Raji (cell line): ENCODE measurements around the gene PRKAG1.

Experiments used
- POLR2A ChIP-seq: IDR thresholded peaks from 2 replicates; pipeline ENCODE4 v1.6.1; 2011; ENCODE audit warnings: low read depth, low read length, control low read depth; ENCODE audit not compliant: insufficient read depth

The PRKAG1 gene

DNA sequence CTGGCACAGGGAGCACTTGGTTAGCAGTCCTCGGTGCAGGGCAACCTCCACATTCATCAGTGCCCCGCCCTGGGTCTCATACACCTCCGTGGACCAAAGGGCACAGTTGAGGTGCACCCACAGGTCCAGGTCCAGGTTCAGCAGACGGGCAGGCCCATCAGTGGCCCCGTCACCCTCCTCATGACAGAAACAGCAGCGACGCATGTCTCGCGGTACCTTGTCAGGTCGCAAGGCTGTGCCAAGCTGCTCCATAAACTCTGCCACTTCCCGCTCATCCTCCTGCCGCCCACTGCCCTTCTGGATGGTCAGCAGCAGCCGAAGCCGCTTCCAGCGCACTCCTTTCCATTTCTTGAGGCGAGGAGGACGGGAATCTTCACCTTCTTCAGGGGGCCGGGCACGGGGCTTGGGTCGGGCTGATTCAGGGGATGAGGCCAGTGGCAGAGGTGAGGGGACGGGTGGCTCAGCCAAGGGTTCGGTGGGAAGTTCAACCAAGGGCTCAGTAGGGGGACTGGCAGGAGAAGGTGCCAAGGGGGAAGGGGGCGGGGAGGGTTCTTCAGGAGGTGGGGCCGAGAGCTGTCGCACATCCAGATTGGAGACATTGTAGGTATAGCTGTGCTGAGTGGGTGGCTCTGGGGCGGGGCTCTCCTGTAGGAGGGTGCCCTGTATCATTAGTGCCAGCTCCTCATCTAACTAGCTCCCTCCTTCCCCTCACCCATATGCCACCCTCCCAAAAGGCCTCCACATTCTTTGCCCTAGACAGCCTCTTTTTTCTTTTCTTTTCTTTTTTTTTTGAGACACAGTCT is 8.3 kb upstream of the PRKAG1 start:
- TF ChIP-seq POLR2A: no peak

GRCh38 chr12:49026101-49026500 is 7.5 kb upstream of the PRKAG1 start:
- TF ChIP-seq POLR2A: no peak

DNA sequence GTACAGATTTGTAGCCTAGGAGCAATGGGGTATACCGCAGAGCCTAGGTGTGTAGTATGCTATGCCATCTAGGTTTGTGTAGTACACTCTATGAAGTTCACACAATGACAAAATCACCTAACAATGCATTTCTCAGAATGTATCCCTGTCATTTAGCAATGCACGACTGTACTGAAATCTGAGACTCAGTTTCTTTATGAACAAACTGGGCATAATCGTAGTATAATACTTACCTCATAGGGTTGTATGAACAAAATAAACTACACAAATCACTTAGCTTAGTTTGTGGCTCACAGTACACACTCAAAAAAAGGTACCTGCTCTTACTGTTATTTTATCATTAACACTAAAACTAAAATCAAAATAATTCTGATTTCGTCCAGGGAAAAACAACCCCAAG is 6.9 kb upstream of the PRKAG1 start:
- TF ChIP-seq POLR2A: no peak

- TF ChIP-seq POLR2A: no peak
Measured at GRCh38 chr12:49024543-49024942, 6.0 kb upstream of the PRKAG1 start.

DNA sequence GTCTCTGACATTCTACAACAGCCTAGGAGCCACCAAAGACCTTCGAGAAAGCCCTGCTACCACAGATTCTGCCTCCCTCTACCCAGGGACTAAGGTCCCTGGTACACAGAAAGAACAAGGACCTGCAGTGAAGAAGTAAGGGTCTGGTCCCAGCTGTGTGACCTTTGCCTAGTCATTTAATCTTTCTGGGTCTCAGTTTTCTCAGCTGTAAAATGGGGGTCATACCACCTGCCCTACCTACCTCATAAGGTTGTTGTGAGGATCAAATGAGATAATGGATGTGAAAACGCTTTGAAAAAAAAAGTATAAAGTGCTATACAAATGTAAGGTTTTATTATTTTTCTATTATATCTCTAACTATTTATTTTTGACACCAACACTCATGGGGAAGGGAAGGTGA is 5.2 kb upstream of the PRKAG1 start:
- TF ChIP-seq POLR2A: no peak

DNA sequence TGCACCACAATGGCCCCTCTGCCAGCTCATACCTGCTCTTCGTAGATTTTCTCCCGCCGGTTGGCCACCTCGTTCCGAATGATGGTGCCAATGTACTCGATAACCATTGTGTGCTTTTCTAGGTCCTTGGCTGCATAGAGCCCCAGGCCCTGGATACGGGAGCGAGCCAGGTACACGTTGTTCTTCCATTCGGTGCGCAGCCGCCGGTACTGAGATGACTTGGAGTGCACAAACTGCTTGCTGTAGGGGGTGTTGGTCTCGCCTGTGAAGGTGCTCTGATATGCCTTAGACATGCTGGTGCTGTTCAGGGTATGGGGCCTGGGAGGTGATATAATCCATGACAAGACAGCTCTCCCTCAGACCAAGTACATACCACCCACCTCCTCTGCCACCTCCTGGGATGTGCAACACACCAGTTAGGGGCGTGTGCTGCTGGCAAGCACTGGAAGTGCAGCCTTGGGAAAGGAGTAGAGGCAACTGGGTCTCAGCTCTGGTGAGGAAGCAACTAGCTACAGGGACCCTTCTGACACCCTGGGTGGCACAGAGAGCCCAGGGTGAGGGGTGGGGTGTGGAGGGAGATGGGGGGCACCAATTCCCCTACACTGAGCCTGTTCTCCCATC is 4.1 kb upstream of the PRKAG1 start:
- no peak for TF ChIP-seq POLR2A

DNA sequence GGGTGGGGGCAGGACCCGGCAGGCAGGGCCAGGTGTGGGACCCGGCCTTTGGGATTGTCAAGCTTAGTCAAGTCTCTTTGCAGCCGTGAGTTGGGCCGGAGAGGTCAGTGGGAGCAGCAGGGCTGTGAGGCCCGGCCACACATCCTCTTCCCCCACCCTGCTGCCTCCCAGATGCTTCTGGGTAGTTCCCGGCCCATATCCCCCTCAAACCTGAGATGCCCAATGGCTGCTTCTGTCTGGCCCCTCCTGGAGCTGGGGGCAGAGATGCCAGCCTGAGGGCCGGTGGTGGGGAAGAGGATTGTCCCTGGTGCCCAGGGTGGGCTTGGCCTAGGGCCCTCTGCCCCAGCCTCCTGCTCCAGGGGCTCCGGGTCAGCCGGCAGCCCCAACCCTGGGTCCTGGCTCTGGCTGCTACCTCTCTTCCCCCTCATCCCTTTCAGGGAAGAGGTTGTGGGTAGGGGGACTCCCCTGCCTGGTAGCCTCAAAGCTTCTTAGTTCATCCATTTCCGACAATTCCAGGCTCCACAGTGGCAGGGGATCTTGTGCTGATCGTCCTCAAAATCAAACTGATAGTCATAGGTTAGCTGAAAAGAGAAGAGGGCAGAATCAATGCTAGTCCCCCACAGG is 2.8 kb upstream of the PRKAG1 start:
- TF ChIP-seq POLR2A: no peak

GRCh38 chr12:49020441-49020840 is 1.9 kb upstream of the PRKAG1 start:
- no peak for TF ChIP-seq POLR2A

DNA sequence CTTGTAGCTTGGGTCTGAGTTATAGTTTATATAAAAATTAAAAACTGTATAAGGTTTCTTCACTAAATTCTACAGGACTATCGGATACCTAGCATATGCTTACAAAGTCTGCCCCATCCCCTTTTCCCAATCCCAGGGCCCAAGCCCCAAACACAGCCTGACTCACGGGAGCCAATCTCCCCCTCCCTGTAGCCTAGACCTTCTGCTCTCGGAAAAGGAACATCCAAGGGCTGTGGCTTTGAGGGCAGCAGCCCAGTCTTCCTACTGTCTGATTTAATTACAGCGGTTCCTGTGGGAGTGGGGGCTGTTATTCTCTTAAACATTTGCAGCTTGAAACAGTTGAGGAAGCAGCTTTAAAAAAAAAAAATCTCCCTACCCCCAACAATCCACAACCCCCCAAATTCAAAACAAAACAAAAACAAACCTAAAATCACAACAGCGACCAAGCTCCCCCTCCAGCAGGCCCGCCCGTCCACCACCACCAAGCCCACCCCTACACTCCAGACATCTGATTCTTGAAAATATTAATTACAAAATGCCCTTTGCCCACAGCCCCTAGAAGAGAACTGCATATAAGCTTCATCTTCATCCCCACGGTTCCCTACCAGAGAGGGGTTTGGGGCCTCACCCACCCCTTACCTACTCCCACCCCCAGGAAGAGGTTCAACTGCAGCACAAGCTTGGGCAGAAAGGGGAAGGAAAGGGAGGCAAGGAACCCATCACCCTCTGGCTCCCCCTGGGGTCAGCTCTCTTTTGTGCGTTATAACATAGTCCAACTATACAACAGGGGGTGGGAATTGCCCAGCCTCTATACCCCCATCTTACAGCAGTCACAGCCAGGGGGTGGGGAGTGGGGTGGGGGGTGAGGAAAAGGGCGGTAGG is 1.1 kb upstream of the PRKAG1 start:
- TF ChIP-seq POLR2A: no peak

DNA sequence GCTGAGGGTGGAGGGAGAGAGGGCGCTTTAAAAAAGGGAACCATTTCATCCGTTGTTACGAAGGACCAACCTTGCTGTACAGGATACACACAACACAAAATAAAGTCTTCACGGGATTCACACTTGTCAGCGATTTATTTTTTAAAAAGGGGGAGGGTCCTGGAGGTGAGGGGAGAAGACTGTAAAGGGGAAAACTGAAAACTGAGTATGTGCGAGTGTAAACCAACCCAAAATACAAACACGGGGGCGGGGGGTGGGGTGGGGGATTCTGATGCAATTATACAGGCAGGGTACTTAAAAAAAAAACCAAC is 499 bp upstream of the PRKAG1 start:
- no peak for TF ChIP-seq POLR2A

DNA sequence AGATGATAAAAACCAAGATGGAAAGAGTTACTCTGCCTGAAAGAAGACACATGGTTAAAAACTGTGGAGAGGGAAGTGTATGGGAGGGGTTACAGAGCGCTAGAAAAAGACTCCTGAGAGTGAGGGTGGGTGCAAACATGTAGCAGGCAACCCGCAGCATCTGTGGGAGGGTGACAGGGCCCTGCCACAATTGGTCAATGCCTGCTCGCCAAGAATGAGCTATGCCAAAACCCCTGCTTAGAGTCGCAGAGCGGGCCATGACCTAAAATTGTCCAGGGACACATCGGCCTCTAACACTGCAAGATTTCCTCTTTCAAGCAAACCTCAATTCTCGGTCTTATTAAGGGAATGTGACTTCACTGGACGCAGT is 700 bp downstream of the PRKAG1 start:
- no peak for TF ChIP-seq POLR2A

DNA sequence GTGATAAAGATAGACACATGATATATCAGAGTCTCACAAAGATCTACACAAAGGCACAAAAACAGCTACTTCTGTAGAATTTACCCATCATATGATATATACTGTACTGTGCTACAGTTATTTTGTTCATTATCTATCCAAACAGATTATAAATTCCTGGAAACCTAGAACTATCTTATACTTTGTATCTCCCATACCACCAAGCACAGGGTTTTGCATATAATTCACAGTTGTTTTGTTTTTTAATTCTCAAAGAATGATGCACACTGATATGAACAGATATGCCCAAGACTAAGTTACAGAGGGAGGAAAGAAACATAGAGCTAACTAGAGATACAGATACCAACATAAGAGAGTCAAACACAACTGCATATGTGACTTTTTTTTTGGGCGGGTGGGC is 3.4 kb downstream of the PRKAG1 start:
- no peak for TF ChIP-seq POLR2A

- no peak for TF ChIP-seq POLR2A
Measured at GRCh38 chr12:49014547-49014946, 4.0 kb downstream of the PRKAG1 start.

DNA sequence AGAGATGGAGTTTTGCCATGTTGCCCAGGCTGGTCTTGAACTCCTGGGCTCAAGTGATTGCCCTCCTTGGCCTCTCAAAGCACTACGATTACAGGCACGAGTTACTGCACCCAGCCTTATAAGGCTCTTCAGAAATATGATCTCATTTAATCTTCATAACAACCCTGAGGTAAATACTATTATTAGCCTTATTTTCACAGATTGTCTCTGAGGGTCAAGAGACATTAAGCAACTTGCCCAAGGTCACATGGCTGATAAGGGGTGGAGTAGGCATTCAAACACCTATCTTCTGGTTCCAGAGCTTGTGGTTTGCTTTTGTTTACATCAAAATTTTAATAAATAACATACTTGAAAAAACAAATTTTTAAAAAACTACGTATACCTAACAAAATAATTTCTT is 5.1 kb downstream of the PRKAG1 start:
- TF ChIP-seq POLR2A: no peak

DNA sequence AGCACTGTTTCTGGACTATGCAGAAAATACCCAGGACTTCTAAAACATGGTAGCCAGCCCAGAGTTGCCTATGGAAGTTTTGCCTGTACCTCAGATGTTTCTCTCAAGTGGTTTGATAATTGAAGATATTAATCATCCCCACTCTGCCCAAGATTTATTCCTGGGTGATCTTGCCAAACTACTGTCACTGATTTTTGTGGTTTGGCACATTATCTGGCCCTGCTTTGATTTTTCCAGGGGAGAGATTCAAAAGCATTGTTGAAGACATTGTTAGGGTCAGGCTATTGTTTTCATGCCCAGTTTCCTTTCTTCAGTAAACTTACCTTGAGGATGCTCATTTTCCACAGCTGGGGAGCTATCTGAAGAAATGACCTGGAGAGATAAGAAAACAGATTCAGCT is 5.8 kb downstream of the PRKAG1 start:
- no peak for TF ChIP-seq POLR2A

- no peak for TF ChIP-seq POLR2A
Measured at GRCh38 chr12:49010092-49010668, 8.4 kb downstream of the PRKAG1 start.

DNA sequence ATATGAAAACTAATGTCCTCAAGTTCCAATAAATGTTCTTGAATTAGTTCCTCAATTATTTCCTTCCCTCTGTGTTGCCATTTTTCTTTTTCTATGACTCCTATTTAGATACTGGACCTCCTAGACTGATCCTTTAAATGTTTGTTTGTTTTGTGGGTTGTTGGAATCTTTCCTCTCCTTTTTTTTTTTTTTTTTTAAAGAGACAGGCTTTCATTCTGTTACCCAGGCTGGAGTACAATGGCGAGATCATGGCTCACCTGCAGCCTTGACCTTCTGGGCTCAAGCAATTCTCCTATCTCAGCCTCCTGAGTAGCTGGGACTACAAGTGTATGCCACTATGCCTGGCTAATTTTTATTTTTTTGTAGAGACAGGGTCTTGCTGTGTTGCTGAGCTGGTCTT is 9.6 kb downstream of the PRKAG1 start:
- no peak for TF ChIP-seq POLR2A
